ENCODE measurements around the gene ATXN7L1. TPM values are rescaled to one million over a fixed set of nuclear protein-coding genes. Genes with fewer than 3 reads are reported as not detected.

The ATXN7L1 gene
- total RNA-seq, 6 experiments from 2014 or later = 7.1 to 15.7 (median 11.0) TPM

GRCh38 chr7:105857009-105857952 is 19.1 kb downstream of the ATXN7L1 start:
- H3K27me3 ChIP-seq = no peaks in the 10 kb centered on the region
- 68% methylated on average over 2 of the region's 2 CpGs for WGBS (ENCODE audit: insufficient coverage, low coverage, low lambda C conversion rate, missing lambda C conversion rate)
- H3K9me3 ChIP-seq = no peaks in the 10 kb centered on the region
- intact Hi-C loops (cut with DNase I) = no loop called here
- H3K27ac ChIP-seq = no peak overlapping the region
- H3K4me1 ChIP-seq = no peaks in the 10 kb centered on the region
- TF ChIP-seq CTCF (IDR thresholded peaks at IDR 0.05) (no peak), POLR2A (IDR thresholded peaks at IDR 0.05) (no peak)
- no peak for ATAC-seq
- no peak overlapping the region for H3K4me3 ChIP-seq
- no peak for DNase-seq
- H3K36me3 ChIP-seq = no peaks in the 10 kb centered on the region

GRCh38 chr7:105854498-105854897 is 21.9 kb downstream of the ATXN7L1 start:
- Histone ChIP-seq H3K27me3 (no peaks in the 10 kb centered on the region), H3K4me3 (no peak overlapping the region), H3K36me3 (no peaks in the 10 kb centered on the region), H3K4me1 (no peaks in the 10 kb centered on the region), H3K27ac (no peak overlapping the region), H3K9me3 (no peaks in the 10 kb centered on the region)
- no peak for ATAC-seq
- DNase-seq = no peak
- no peak for TF ChIP-seq POLR2A (IDR thresholded peaks at IDR 0.05)
- no peak for TF ChIP-seq CTCF (IDR thresholded peaks at IDR 0.05)
- intact Hi-C loops (cut with DNase I) = no loop called here

- no peaks in the 10 kb centered on the region for H3K4me1 ChIP-seq
- TF ChIP-seq POLR2A (IDR thresholded peaks at IDR 0.05) = no peak
- no peak overlapping the region for H3K27ac ChIP-seq
- DNase-seq (no peak), ATAC-seq (no peak)
- H3K9me3 ChIP-seq = no peaks in the 10 kb centered on the region
- intact Hi-C loops (cut with DNase I) = no loop called here
- H3K27me3 ChIP-seq = no peaks in the 10 kb centered on the region
- no peaks in the 10 kb centered on the region for H3K36me3 ChIP-seq
- H3K4me3 ChIP-seq = no peak overlapping the region
- 81% methylated on average over 16 of the region's 17 CpGs for WGBS (ENCODE audit: insufficient coverage, low coverage, low lambda C conversion rate, missing lambda C conversion rate)
Observed at GRCh38 chr7:105853931-105854419, 22.4 kb downstream of the ATXN7L1 start.

GRCh38 chr7:105851064-105851463 is 25.3 kb downstream of the ATXN7L1 start:
- H3K36me3 ChIP-seq = no peaks in the 10 kb centered on the region
- no peaks in the 10 kb centered on the region for H3K9me3 ChIP-seq
- no peak for ATAC-seq
- TF ChIP-seq CTCF (IDR thresholded peaks at IDR 0.05) (no peak), POLR2A (IDR thresholded peaks at IDR 0.05) (no peak)
- WGBS (ENCODE audit: insufficient coverage, low coverage, low lambda C conversion rate, missing lambda C conversion rate) = 100% methylated on average over 4 of the region's 5 CpGs
- no peak overlapping the region for H3K4me3 ChIP-seq
- no peak for DNase-seq
- H3K27me3 ChIP-seq = no peaks in the 10 kb centered on the region
- H3K4me1 ChIP-seq = no peaks in the 10 kb centered on the region
- intact Hi-C loops (cut with DNase I) = no loop called here
- no peak overlapping the region for H3K27ac ChIP-seq

GRCh38 chr7:105849122-105849855 is 27.1 kb downstream of the ATXN7L1 start:
- intact Hi-C loops (cut with DNase I) = no loop called here
- TF ChIP-seq CTCF (IDR thresholded peaks at IDR 0.05) (no peak), POLR2A (IDR thresholded peaks at IDR 0.05) (no peak)
- DNase-seq (no peak), ATAC-seq (peak; percentile 20 to 45 (median 37))
- Histone ChIP-seq H3K36me3 (no peaks in the 10 kb centered on the region), H3K27me3 (no peaks in the 10 kb centered on the region), H3K4me3 (no peak overlapping the region), H3K27ac (no peak overlapping the region), H3K9me3 (no peaks in the 10 kb centered on the region), H3K4me1 (no peaks in the 10 kb centered on the region)
- WGBS (ENCODE audit: insufficient coverage, low coverage, low lambda C conversion rate, missing lambda C conversion rate) = 60% methylated on average over 1 of the region's 6 CpGs
